SKM-1 (cell line): Measurements from ENCODE around the gene SPINT4.
"Not testable (repeated sequence)": the region's sequence is repeated elsewhere in the genome, so short reads cannot be mapped to it uniquely, and the experiment has no call there.

Experiments used
- DNase-seq: peaks from one replicate; lab custom pipeline; 2025; ENCODE audit not compliant: unreplicated experiment; lab: John Stamatoyannopoulos, UW

Gene SPINT4

DNA sequence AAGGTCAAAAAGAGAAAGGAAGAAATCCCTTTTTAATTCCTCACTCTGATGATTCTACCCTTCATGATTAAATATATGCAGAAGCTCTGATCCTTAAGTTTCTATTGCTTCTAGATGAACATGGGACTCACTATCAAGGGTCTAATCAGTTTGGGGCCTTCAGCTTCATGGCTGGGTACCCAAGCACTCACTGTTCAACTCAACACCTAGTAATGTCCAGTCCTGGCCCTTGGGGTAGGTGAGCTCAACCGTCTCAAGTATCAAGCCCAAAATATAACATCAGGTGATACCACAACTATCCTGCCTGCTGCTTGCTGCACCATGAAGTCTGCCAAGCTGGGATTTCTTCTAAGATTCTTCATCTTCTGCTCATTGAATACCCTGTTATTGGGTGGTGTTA lies at the start of gene SPINT4:
Gene SPINT4, plus strand, starts transcription at position 301 of the 400 bp plus-strand sequence. Its CDS starts 21 bp downstream, at position 322.
- no peak for DNase-seq

DNA sequence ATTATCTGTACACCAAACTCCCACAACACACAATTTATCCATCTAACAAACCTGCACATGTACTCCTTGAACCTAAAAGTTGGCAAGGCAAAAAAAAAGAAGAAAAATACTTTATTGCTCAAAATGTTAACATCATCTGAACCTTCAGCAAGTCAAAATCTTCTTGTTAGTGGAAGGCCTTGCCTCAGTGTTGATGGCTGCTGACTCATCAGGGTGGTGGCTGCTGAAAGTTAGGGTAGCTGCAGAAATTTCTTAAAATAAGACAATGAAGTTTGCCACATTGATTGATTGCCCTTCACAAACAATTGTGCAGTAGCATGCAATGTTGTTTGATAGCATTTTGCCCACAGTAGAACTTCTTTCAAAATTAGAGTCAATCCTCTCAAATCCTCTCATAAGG lies 49.4 kb upstream of the SPINT4 start:
- DNase-seq = no peak

DNA sequence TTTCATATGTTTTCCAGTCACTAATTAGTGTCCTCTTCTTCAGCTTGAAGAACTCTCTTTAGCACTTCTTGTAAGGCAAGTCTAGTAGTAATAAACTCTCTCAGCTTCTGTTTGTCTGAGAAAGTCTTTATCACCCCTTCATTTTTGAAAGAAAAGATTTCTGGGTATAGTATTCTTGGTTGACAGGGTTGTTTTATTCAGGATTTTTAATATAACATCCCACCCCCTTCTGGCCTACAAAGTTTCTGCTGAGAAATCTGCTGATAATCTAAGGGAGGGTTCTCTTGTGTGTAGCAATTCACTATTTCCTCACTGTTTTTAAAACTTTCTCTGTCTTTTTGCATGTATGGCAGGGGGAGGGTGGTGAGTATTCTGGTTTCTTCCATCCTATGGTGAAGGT lies 42.5 kb upstream of the SPINT4 start:
- DNase-seq = no peak

DNA sequence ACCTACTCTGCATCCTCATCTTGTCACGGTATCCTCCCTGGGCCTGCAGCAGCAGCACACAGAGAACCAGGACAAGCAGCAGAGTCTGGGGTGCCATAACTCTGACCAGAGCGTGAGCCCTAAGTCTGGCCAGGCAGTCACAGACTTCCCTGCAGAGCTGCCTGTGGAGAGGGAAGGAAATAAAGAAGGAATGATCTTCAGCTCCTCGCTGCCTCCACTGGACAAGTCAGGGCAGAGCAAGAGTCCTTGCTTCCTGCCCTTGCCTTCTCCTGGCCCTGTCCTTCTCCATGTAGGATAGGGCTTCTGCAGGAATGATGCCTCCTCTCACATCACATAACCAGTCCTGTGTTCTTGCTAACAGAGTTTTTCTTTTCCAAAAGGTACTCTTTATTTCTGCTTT lies 36.3 kb upstream of the SPINT4 start:
- no peak for DNase-seq

DNA sequence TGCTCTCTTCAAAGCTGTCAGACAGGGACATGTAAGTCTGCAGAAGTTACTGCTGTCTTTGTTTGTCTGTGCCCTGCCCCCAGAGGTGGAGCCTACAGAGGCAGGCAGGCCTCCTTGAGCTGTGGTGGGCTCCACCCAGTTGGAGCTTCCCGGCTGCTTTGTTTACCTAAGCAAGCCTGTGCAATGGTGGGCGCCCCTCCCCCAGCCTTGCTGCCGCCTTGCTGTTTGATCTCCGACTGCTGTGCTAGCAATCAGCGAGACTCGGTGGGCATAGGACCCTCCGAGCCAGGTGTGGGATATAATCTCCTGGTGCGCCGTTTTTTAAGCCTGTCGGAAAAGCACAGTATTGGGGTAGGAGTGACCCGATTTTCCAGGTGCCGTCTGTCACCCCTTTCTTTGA lies 28.8 kb upstream of the SPINT4 start:
- not testable (repeated sequence) for DNase-seq

DNA sequence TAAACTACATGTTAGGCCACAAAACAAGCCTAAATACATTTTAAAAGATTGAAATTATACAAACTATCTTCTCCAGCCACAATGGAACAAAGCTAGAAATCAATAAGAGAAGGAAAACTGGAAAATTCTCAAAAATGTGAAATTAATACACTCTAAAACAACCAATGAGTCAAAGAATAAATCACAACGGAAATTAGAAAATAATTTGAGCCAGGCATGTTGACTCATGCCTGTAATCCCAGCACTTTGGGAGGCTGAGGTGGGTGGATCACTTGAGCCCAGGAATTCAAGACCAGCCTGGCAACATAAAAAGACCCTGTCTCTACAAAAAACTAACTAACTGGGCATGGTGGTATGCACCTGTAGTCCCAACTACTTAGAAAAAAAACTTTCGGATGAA lies 26.7 kb upstream of the SPINT4 start:
- DNase-seq = no peak

DNA sequence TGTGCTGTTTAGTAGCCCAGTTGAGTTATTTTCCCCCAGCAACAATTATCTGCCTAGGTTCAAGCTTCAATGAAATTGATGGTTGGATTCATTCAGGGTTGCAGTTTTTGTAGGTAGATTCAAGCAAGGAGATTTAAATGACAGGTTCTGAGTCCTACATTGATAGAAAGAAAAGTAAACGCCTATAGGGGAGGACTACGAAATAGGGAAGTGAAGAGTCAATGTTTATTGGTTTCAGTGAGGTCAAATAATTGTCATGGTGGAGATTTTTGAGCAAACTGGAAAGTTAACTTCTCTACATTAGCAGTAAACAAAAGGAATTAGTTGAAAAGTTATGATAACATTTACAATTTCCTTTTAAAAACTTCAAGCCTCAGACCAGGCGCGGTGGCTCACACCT lies 21.0 kb upstream of the SPINT4 start:
- DNase-seq = no peak

DNA sequence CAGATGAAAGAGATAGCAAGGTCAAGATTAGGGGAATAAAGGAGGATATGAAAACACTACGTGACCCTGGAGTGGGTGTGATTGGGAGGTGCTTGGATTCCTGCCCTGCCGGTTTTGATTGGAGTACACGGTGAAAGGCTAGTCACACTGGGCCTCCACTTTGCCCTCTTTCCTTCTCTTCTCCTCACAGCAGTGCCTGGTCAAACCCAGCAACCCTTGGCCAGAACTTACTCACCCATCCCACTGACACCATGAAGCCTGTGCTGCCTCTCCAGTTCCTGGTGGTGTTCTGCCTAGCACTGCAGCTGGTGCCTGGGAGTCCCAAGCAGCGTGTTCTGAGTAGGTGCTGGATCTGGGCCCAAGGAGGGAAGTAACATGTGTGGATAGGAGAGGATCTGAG lies 20.3 kb upstream of the SPINT4 start, which contains the start of gene WFDC13:
Gene WFDC13, plus strand, starts transcription at position 166 of the 400 bp plus-strand sequence. Its CDS starts 86 bp downstream, at position 252.
- DNase-seq = no peak

DNA sequence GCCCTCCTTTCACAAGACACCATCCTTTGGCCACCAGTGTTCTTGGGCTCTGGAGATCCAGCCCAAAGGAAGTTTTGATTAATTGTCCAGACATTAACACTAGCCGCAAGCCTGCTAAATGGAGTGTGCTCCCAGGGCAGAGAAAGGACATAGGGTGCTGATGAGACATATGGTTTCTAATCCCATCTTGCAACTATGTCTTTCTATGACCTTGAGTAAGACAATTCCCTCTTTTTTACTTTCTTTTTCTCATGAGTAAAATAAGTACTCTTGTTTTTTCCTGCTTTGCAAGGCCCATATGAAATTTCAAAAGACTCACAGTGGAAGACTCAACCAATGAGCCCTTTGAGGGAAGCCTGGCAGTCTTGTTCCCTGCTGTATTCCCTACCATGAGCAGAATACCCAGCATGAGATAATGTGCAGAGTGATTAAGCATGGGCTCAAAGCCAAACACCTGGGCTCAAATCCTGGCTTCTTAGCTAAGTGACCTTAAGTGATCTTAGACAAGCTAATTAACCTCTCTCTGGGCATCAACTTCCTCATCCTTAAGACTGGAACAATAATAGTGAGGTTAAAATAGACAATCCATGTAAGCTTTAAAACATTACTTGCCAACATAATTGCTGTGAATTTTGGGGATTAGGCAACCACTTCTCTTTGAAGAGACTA lies 17.0 kb upstream of the SPINT4 start, which contains the start of gene WFDC10B:
Gene WFDC10B, minus strand, starts transcription at position 51 of the 669 bp plus-strand sequence. CDS start 19,027 bp downstream, outside the sequence.
- DNase-seq = no peak

DNA sequence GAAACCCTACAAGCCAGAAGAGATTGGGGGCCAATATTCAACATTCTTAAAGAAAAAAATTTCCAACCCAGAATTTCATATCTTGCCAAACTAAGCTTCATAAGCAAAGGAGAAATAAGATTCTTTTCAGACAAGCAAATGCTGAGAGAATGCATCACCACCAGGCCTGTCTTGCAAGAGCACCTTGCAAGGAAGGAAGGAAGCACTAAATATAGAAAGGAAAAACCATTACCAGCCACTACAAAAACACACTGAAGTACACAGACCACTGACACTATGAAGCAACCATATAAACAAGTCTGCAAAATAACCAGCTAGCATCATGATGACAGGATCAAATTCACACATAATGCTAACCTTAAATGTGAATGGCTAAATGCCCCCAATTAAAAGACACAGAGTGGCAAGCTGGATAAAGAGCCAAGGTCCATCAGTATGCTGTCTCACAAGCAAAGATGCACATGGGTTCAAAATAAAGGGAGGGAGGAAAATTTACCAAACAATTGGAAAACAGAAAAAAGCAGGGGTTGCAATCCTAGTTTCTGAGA lies 5.9 kb upstream of the SPINT4 start:
- not testable (repeated sequence) for DNase-seq

DNA sequence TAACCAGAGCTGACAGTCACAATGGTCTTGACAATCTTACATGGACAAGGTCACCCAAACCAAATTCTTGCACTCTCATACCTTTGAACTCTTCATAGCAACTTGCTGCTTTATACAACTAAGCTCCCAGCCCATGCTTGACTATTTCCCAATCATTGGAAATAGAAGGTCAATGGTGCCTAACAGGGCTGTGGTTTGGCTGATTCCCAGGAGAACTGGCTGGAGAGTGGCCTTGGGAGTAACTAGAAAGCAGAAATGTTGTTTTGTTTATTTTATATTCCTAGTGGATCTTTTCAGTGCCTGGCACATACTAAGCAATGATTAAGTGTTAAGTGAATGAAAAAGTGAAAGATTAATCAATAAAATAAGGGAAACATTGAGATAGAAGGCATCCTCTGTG lies 3.0 kb downstream of the SPINT4 start:
- DNase-seq = no peak

DNA sequence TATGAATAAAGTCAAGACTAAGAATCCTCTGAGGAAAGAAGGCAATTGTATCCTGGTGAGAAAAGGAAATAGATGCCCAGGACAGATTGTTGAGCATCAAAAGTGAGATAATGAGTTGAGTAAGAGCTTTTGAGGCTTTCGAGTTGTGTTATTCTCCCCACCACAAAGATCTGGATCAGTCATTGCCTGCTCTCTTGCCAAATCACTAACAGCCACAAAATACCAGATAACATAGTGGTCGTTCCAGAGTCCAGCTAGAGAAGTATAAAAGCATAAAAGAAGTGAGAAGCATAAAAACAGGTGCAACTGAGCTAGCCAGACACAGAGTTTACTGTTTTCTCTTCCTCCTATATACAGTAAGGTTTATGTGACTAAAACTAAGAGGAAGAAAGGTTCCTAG lies 4.9 kb downstream of the SPINT4 start:
- no peak for DNase-seq

DNA sequence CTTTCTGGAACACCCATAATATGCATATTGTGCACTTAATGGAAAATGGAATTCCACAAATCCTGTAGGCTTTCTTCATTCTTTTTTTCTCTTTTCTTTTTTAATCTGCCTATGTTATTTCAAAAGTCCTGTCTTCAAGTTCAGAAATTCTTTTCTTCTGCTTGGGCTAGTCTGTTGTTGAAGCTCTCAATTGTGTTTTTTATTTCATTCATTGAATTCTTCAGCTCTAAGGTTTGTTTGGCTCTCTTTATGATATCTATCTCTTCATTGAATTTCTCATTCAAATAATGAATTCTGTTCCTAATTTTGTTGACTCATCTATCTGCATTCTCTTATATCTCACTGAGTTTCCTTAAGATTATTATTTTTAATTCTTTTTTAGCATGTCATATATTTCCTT lies 10.1 kb downstream of the SPINT4 start:
- DNase-seq = no peak

DNA sequence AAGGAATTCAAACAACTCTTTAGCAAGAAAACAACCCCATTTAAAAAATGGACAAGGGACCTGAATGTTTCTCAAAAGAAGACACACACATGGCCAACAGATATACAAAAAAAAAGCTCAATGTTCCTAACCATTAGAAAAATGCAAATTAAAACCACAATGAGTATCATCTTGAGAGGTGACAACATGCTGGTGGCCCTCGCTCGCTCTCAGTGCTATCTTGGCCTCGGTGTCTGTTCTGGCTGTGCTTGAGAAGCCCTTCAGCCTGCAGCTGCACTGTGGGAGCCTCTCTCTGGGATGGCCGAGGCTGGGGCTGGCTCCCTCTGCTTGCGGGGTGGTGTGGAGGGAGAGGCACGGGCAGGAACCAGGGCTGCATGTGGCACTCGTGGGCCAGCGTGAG lies 13.4 kb downstream of the SPINT4 start:
- no peak for DNase-seq

DNA sequence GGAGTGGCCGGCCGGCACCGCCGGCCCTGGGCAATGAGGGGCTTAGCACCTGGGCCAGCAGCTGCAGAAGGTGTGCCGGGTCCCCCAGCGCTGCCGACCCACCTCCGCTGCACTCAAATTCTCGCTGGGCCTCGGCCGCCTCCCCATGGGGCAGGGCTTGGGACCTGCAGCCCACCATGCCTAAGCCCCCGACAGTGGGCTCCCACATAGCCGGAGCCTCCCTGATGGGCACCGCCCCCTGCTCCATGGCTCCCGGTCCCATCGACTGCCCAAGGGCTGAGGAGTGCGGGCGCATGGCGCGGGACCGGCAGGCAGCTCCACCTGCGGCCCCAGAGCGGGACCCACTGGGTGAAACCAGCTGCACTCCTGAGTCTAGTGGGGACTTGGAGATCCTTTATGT lies 13.8 kb downstream of the SPINT4 start:
- DNase-seq = no peak

DNA sequence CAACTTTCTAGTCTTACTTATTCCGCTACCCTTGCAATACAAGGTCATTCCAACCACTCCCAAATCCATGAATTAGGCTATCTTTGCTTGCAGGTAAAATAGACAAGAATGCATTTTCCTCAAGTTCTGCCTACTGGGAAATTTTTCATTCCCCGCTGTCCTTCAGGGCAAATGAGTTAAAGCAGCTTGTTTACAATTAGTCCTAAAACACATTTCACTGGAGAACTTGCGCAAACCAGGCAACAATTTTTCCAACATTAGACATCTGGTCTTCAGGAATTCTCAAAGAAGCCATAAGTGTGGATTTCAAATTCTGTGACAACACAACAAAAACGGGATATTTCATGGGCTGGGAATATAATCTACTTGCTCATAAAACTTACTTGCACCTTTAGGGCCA lies 20.4 kb downstream of the SPINT4 start:
- no peak for DNase-seq

DNA sequence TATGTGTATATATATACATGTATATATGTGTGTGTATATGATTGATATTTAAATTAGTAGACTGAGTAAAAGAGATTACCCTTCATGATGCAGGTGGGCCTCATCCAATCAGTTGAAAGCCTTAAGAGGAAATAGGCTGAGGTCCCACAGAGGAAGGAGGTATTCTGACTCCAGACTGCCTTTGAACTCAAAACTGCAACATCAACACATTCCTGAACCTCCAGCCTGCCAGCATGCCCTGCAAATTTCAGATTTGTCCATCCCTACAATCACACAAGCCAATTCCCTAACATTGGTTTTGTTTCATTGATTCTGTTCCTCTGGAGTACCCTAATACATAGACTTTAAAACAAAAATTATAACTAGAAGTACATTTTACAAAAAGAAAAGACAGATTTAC lies 22.9 kb downstream of the SPINT4 start:
- no peak for DNase-seq

DNA sequence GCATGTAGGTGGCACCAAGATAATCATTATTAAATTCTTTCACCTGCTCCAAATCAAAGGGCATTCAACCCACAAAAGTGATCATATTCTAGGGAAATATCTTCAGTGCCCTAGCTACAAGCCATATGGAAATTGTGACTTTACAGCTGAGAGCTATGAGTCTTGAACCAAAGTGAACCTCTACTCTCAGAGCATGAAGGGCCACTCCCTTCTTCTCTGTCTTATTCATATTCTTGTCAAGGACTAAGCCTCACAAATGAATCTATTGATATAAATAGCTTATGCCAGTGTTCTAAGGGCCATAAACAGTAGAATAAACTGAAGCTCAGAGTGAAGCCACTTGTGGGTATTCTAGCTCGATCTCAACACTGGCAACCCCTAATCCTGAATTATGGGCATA lies 29.6 kb downstream of the SPINT4 start:
- DNase-seq = no peak

DNA sequence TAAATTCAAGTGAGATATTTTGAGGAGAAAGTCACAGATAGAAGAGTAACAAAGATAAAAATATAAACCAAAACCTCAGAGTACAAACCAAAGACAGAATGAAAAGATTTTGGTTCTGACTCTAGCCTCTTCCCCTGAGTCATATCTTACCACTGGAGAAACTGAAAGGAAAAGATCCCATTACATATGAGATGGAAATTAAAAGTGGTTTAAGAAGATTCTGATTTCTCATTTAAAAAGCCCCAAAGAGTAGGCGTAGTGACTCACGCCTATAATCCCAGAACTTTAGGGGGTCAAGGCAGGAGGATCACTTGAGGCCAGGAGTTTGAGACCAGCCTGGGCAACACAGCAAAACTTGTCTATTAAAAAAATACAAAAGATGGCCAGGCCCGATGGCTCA lies 30.6 kb downstream of the SPINT4 start:
- DNase-seq = no peak

DNA sequence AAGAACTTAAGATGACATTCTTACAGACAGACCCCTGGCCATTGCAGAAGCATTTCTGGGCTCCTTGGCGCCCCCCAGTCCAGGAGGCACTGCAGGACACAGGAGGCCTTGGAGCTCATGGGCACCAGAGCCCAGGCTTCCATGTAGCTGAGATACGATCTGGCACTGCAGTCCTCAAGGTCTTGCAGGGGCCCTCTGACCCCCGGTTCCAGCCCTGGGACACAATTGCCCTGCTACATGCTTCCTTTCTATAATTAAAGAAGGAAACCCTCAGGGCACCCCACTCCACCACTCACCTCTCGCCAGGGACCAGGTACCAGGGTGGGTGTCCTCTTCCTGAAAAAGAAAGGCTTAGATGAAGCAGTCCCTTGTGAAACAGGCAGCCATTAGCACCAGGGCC lies 35.9 kb downstream of the SPINT4 start:
- no peak for DNase-seq

DNA sequence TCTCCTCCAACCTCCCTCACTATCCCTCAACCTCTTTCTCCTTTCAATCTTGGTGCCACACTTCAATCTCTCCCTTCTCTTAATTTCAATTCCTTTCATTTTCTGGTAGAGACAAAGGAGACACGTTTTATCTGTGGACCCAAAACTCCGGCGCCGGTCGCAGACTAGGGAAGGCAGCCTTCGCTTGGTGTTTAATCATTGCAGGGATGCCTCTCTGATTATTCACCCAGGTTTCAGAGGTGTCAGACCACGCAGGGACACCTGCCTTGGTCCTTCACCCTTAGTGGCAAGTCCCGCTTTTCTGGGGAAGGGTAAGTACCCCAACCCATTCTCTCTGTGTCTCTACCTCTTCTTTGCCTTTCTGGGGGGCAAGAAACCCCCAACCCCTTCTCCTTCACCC lies 37.8 kb downstream of the SPINT4 start:
- DNase-seq = not testable (repeated sequence)

DNA sequence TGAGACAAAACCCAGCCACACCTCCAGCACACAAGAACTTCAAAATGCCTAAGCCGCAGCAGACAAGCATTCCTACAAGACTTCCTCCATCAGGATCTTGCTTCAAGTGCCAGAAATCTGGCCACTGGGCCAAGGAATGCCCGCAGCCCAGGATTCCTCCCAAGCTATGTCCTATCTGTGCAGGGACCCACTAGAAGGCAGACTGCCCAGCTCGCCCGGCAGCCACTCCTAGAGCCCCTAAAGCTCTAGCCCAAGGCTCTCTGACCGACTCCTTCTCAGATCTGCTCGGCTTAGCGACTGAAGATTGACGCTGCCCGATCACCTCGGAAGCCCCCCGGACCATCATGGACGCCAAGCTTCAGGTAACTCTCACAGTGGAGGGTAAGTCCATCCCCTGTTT lies 39.8 kb downstream of the SPINT4 start:
- DNase-seq = not testable (repeated sequence)
